Activated CD8-positive, alpha-beta memory T cell treated with anti-CD3 and anti-CD28 coated beads for 36 hours (primary cell): ENCODE measurements around the gene BUD13. TPM values are rescaled to one million over a fixed set of nuclear protein-coding genes. Genes with fewer than 3 reads are reported as not detected.
"Not testable (repeated sequence)": the region's sequence is repeated elsewhere in the genome, so short reads cannot be mapped to it uniquely, and the experiment has no call there.

Experiments
- CTCF ChIA-PET: fragments of 350-600 bp; sonication (Branson Sonifier 250); formaldehyde crosslinking; loops from one replicate; lab custom pipeline; 2021; ENCODE audit warnings: antibody characterized with exemption; lab: Charles Lee
- POLR2A ChIA-PET: fragments of 350-600 bp; sonication (Branson Sonifier 250); formaldehyde crosslinking; loops from one replicate; lab custom pipeline; 2021; ENCODE audit warnings: antibody characterized with exemption; lab: Charles Lee
- total RNA-seq, 2 experiments: library from RNA; stranded (reverse); gene quantifications; one replicate each; pipeline ENCODE4 v1.2.3, GENCODE V29; 2021

BUD13 gene
- total RNA-seq, 2 experiments from 2014 or later = 32.1 to 33.6 TPM

- POLR2A ChIA-PET = interaction anchor here (1.2 kb wide), 1 partner anchor 10 kb away, joined by 5 read pairs; the partner anchor contains the start of gene ZPR1
- CTCF ChIA-PET = interaction anchor here (1.0 kb wide), 1 partner anchor 8 kb away, joined by 3 read pairs; no protein-coding TSS in a partner anchor
These were observed 5.8 kb upstream of the BUD13 start for GRCh38 chr11:116778556-116778955.

GRCh38 chr11:116777056-116777455 is 4.3 kb upstream of the BUD13 start:
- POLR2A ChIA-PET = no interaction called here
- CTCF ChIA-PET = no interaction called here

GRCh38 chr11:116776522-116776984 is 3.8 kb upstream of the BUD13 start:
- ChIA-PET POLR2A (interaction anchor here (0.8 kb wide), 1 partner anchor 11 kb away, joined by 5 read pairs; the partner anchor contains the start of gene ZPR1), CTCF (no interaction called here)

GRCh38 chr11:116775975-116776374 is 3.2 kb upstream of the BUD13 start:
- CTCF ChIA-PET = no interaction called here
- POLR2A ChIA-PET = interaction anchor here (0.6 to 0.8 kb wide), 4 partner anchors 12 to 98 kb away, joined by 3 to 10 read pairs (median 4); partner anchors contain the start of gene ZPR1

GRCh38 chr11:116774661-116775060 is 1.9 kb upstream of the BUD13 start:
- POLR2A ChIA-PET = interaction anchor here (3.2 kb wide), 1 partner anchor 13 kb away, joined by 10 read pairs; the partner anchor contains the start of gene ZPR1
- CTCF ChIA-PET = interaction anchor here (0.6 to 2.2 kb wide), 2 partner anchors 16 to 438 kb away, joined by 4 to 7 read pairs; partner anchors contain the start of gene APOA5

GRCh38 chr11:116773203-116774097 is 663 bp upstream of the BUD13 start:
- CTCF ChIA-PET = interaction anchor here (1.3 to 2.2 kb wide), 3 partner anchors 14 to 62 kb away, joined by 4 to 7 read pairs (median 5); partner anchors contain the start of genes APOA5 and ZPR1
- POLR2A ChIA-PET = interaction anchor here (0.8 to 3.2 kb wide), 4 partner anchors 10 to 554 kb away, joined by 3 to 10 read pairs (median 3); partner anchors contain the start of genes CEP164, PAFAH1B2 and ZPR1

- ChIA-PET CTCF (interaction anchor here (0.9 to 1.3 kb wide), 2 partner anchors 19 to 20 kb away, joined by 3 read pairs; partner anchors contain the start of gene APOA5), POLR2A (no interaction called here)
These were observed 852 bp downstream of the BUD13 start for GRCh38 chr11:116771935-116772334.

GRCh38 chr11:116762132-116762531 is 10.7 kb downstream of the BUD13 start:
- POLR2A ChIA-PET = no interaction called here

GRCh38 chr11:116756044-116756443 is 16.7 kb downstream of the BUD13 start:
- CTCF ChIA-PET, POLR2A ChIA-PET: not testable (repeated sequence)

More at GRCh38 chr11:116762132-116762531, 10.7 kb downstream of the BUD13 start:
- CTCF ChIA-PET = no interaction called here

GRCh38 chr11:116750070-116750718 is 22.6 kb downstream of the BUD13 start:
- CTCF ChIA-PET = interaction anchor here (1.2 kb wide), 1 partner anchor 18 kb away, joined by 3 read pairs; no protein-coding TSS in a partner anchor

GRCh38 chr11:116742104-116742503 is 30.7 kb downstream of the BUD13 start:
- POLR2A ChIA-PET = no interaction called here
- CTCF ChIA-PET = interaction anchor here (0.8 to 1.2 kb wide), 3 partner anchors 9 to 93 kb away, joined by 3 read pairs; no protein-coding TSS in a partner anchor

More at GRCh38 chr11:116750070-116750718, 22.6 kb downstream of the BUD13 start:
- POLR2A ChIA-PET = no interaction called here

GRCh38 chr11:116740741-116741140 is 32.0 kb downstream of the BUD13 start:
- POLR2A ChIA-PET = no interaction called here
- CTCF ChIA-PET = no interaction called here

- CTCF ChIA-PET = no interaction called here
These were observed 33.8 kb downstream of the BUD13 start for GRCh38 chr11:116738975-116739374.

GRCh38 chr11:116736763-116737162 is 36.0 kb downstream of the BUD13 start:
- CTCF ChIA-PET = no interaction called here
- POLR2A ChIA-PET = no interaction called here

More at GRCh38 chr11:116738975-116739374, 33.8 kb downstream of the BUD13 start:
- POLR2A ChIA-PET = no interaction called here

- CTCF ChIA-PET = interaction anchor here (1.2 kb wide), 1 partner anchor 9 kb away, joined by 3 read pairs; no protein-coding TSS in a partner anchor
- POLR2A ChIA-PET = no interaction called here
These were observed 38.7 kb downstream of the BUD13 start for GRCh38 chr11:116733969-116734508.

- ChIA-PET POLR2A (no interaction called here), CTCF (interaction anchor here (1.0 to 1.6 kb wide), 9 partner anchors 11 to 494 kb away, joined by 3 to 11 read pairs (median 3); no protein-coding TSS in a partner anchor)
These were observed 39.6 kb downstream of the BUD13 start for GRCh38 chr11:116733043-116733755.

- CTCF ChIA-PET = interaction anchor here (1.0 to 1.6 kb wide), 9 partner anchors 10 to 494 kb away, joined by 3 to 11 read pairs (median 3); no protein-coding TSS in a partner anchor
- POLR2A ChIA-PET = no interaction called here
These were observed 40.3 kb downstream of the BUD13 start for GRCh38 chr11:116732271-116733042.
